KOPT-K1 (cell line): Measurements from ENCODE around the gene DDHD1.

Experiments
- H3K27ac ChIP-seq: fragments of 200-600 bp; sonication (generic); 2 replicates; pipeline ENCODE4 v1.5.1; 2016; ENCODE audit warnings: antibody characterized with exemption, mild to moderate bottlenecking, low read depth, low read length; ENCODE audit not compliant: poor library complexity, severe bottlenecking
- H3K36me3 ChIP-seq: fragments of 200-600 bp; sonication (generic); 2 replicates; pipeline ENCODE4 v1.5.1; 2017; ENCODE audit warnings: antibody characterized with exemption, mild to moderate bottlenecking, low read length, moderate library complexity; ENCODE audit not compliant: insufficient read depth
- H3K9me3 ChIP-seq: fragments of 200-600 bp; sonication (generic); 2 replicates; pipeline ENCODE4 v1.5.1; 2017; ENCODE audit warnings: antibody characterized with exemption, low read length, mild to moderate bottlenecking; ENCODE audit not compliant: insufficient read depth, poor library complexity, severe bottlenecking

Gene DDHD1

GRCh38 chr14:53038629-53039028, 114.5 kb downstream of the DDHD1 start:
- no peak overlapping the region for H3K27ac ChIP-seq
- peaks cover 96% of the 10 kb centered on the region for H3K36me3 ChIP-seq
- H3K9me3 ChIP-seq = peaks cover 7% of the 10 kb centered on the region

GRCh38 chr14:53037016-53037415, 116.1 kb downstream of the DDHD1 start:
- peaks cover 7% of the 10 kb centered on the region for H3K9me3 ChIP-seq
- no peak overlapping the region for H3K27ac ChIP-seq
- H3K36me3 ChIP-seq = peaks cover 80% of the 10 kb centered on the region

- Histone ChIP-seq H3K27ac (no peak overlapping the region), H3K9me3 (peaks cover 7% of the 10 kb centered on the region), H3K36me3 (peaks cover 66% of the 10 kb centered on the region)
These were observed 117.5 kb downstream of the DDHD1 start for GRCh38 chr14:53035336-53036210.

- Histone ChIP-seq H3K27ac (no peak overlapping the region), H3K36me3 (peaks cover 58% of the 10 kb centered on the region), H3K9me3 (peaks cover 7% of the 10 kb centered on the region)
These were observed 118.4 kb downstream of the DDHD1 start for GRCh38 chr14:53034688-53035230.

- peaks cover 50% of the 10 kb centered on the region for H3K36me3 ChIP-seq
- peaks cover 7% of the 10 kb centered on the region for H3K9me3 ChIP-seq
- no peak overlapping the region for H3K27ac ChIP-seq
These were observed 119.1 kb downstream of the DDHD1 start for GRCh38 chr14:53034036-53034435.

- H3K27ac ChIP-seq = no peak overlapping the region
- peaks cover 39% of the 10 kb centered on the region for H3K36me3 ChIP-seq
- peaks cover 7% of the 10 kb centered on the region for H3K9me3 ChIP-seq
These were observed 120.2 kb downstream of the DDHD1 start for GRCh38 chr14:53032838-53033390.

GRCh38 chr14:53032161-53032803, 120.8 kb downstream of the DDHD1 start:
- Histone ChIP-seq H3K9me3 (peaks cover under 1% of the 10 kb centered on the region), H3K27ac (no peak overlapping the region), H3K36me3 (peaks cover 33% of the 10 kb centered on the region)

GRCh38 chr14:53027562-53027961, 125.6 kb downstream of the DDHD1 start:
- no peaks in the 10 kb centered on the region for H3K9me3 ChIP-seq
- H3K36me3 ChIP-seq = no peaks in the 10 kb centered on the region
- H3K27ac ChIP-seq = peak overlapping the region; percentile 3

- no peaks in the 10 kb centered on the region for H3K9me3 ChIP-seq
- H3K36me3 ChIP-seq = no peaks in the 10 kb centered on the region
- no peak overlapping the region for H3K27ac ChIP-seq
These were observed 126.1 kb downstream of the DDHD1 start for GRCh38 chr14:53027041-53027440.

- Histone ChIP-seq H3K9me3 (no peaks in the 10 kb centered on the region), H3K36me3 (no peaks in the 10 kb centered on the region)
These were observed 129.8 kb downstream of the DDHD1 start for GRCh38 chr14:53023325-53023724.

GRCh38 chr14:53022593-53022992, 130.5 kb downstream of the DDHD1 start:
- no peaks in the 10 kb centered on the region for H3K36me3 ChIP-seq
- no peak overlapping the region for H3K27ac ChIP-seq
- no peaks in the 10 kb centered on the region for H3K9me3 ChIP-seq

More at GRCh38 chr14:53023325-53023724, 129.8 kb downstream of the DDHD1 start:
- H3K27ac ChIP-seq = no peak overlapping the region

GRCh38 chr14:53020193-53020932, 132.8 kb downstream of the DDHD1 start:
- Histone ChIP-seq H3K36me3 (no peaks in the 10 kb centered on the region), H3K27ac (no peak overlapping the region), H3K9me3 (no peaks in the 10 kb centered on the region)

- no peak overlapping the region for H3K27ac ChIP-seq
- no peaks in the 10 kb centered on the region for H3K36me3 ChIP-seq
- no peaks in the 10 kb centered on the region for H3K9me3 ChIP-seq
These were observed 133.7 kb downstream of the DDHD1 start for GRCh38 chr14:53019406-53019805.

GRCh38 chr14:53017837-53018236, 135.3 kb downstream of the DDHD1 start:
- no peaks in the 10 kb centered on the region for H3K36me3 ChIP-seq
- no peaks in the 10 kb centered on the region for H3K9me3 ChIP-seq
- no peak overlapping the region for H3K27ac ChIP-seq

- no peaks in the 10 kb centered on the region for H3K9me3 ChIP-seq
- H3K27ac ChIP-seq = no peak overlapping the region
- H3K36me3 ChIP-seq = no peaks in the 10 kb centered on the region
These were observed 136.2 kb downstream of the DDHD1 start for GRCh38 chr14:53016919-53017318.
